ENCODE measurements around the gene LRRC75B. TPM values are rescaled to one million over a fixed set of nuclear protein-coding genes. Genes with fewer than 3 reads are reported as not detected.
"Not testable (repeated sequence)": the region's sequence is repeated elsewhere in the genome, so short reads cannot be mapped to it uniquely, and the experiment has no call there.

LRRC75B gene
- total RNA-seq: 1 to 10 TPM in 1 of 2 experiments, under 1 TPM in 1; 0.93 to 2.1 TPM

GRCh38 chr22:24592851-24593558 is at the start of gene LRRC75B:
LRRC75B (minus strand) TSS chr22:24593073; CDS start chr22:24593039, 34 bp downstream.
- peaks cover 6% of the 10 kb centered on the region for H3K4me1 Mint-ChIP-seq
- no peak within 1 kb of the TSS for H3K27ac Mint-ChIP-seq
- H3K36me3 Mint-ChIP-seq (ENCODE audit: low read depth): no peaks in the 10 kb centered on the region
- ChIA-PET CTCF (no interaction called here), POLR2A (interaction anchor here (1.1 to 1.4 kb wide), 2 partner anchors 8 to 38 kb away, joined by 4 to 5 read pairs; partner anchors contain the start of gene GUCD1)
- peak within 1 kb of the TSS; percentile 77 for H3K4me3 Mint-ChIP-seq
- H3K9me3 Mint-ChIP-seq: no peaks in the 10 kb centered on the region
- DNase-seq: peak; percentile 51
- H3K27me3 Mint-ChIP-seq: peaks cover 4% of the 10 kb centered on the region

- POLR2A ChIA-PET; H3K9me3 Mint-ChIP-seq; H3K4me1 Mint-ChIP-seq; DNase-seq; H3K27me3 Mint-ChIP-seq; H3K36me3 Mint-ChIP-seq (ENCODE audit: low read depth); H3K27ac Mint-ChIP-seq; H3K4me3 Mint-ChIP-seq: not testable (repeated sequence)
- CTCF ChIA-PET: interaction anchor here (0.7 kb wide), 1 partner anchor 57 kb away, joined by 5 read pairs; no protein-coding TSS in a partner anchor
These were observed 49.4 kb upstream of the LRRC75B start for GRCh38 chr22:24642307-24642706.

- H3K4me3 Mint-ChIP-seq; DNase-seq; H3K36me3 Mint-ChIP-seq (ENCODE audit: low read depth); H3K27me3 Mint-ChIP-seq; H3K27ac Mint-ChIP-seq; H3K9me3 Mint-ChIP-seq; CTCF ChIA-PET; POLR2A ChIA-PET: not testable (repeated sequence)
- H3K4me1 Mint-ChIP-seq: peaks cover 21% of the 10 kb centered on the region
These were observed 43.6 kb upstream of the LRRC75B start for GRCh38 chr22:24636513-24636912.

- H3K27ac Mint-ChIP-seq; H3K9me3 Mint-ChIP-seq; H3K4me3 Mint-ChIP-seq; H3K27me3 Mint-ChIP-seq; H3K36me3 Mint-ChIP-seq (ENCODE audit: low read depth): not testable (repeated sequence)
- CTCF ChIA-PET: interaction anchor here (0.6 to 1.0 kb wide), 2 partner anchors 75 to 80 kb away, joined by 3 read pairs; partner anchors contain the start of gene GUCD1
- H3K4me1 Mint-ChIP-seq: peaks cover 21% of the 10 kb centered on the region
- peak; percentile 33 for DNase-seq
- POLR2A ChIA-PET: interaction anchor here (0.7 kb wide), 1 partner anchor 175 kb away, joined by 3 read pairs; no protein-coding TSS in a partner anchor
These were observed 42.0 kb upstream of the LRRC75B start for GRCh38 chr22:24634776-24635389.

GRCh38 chr22:24633231-24634023 is 40.6 kb upstream of the LRRC75B start:
- H3K27me3 Mint-ChIP-seq; CTCF ChIA-PET; H3K27ac Mint-ChIP-seq; H3K4me3 Mint-ChIP-seq; H3K36me3 Mint-ChIP-seq (ENCODE audit: low read depth); DNase-seq; POLR2A ChIA-PET; H3K9me3 Mint-ChIP-seq: not testable (repeated sequence)
- H3K4me1 Mint-ChIP-seq: peaks cover 21% of the 10 kb centered on the region

- H3K36me3 Mint-ChIP-seq (ENCODE audit: low read depth); POLR2A ChIA-PET; CTCF ChIA-PET: not testable (repeated sequence)
These were observed 39.8 kb upstream of the LRRC75B start for GRCh38 chr22:24632642-24633041.

GRCh38 chr22:24631430-24632122 is 38.7 kb upstream of the LRRC75B start:
- H3K27me3 Mint-ChIP-seq; POLR2A ChIA-PET; H3K9me3 Mint-ChIP-seq; DNase-seq; H3K4me3 Mint-ChIP-seq; H3K36me3 Mint-ChIP-seq (ENCODE audit: low read depth); H3K27ac Mint-ChIP-seq; CTCF ChIA-PET: not testable (repeated sequence)
- H3K4me1 Mint-ChIP-seq: peaks cover 19% of the 10 kb centered on the region

More at GRCh38 chr22:24632642-24633041, 39.8 kb upstream of the LRRC75B start:
- not testable (repeated sequence) for DNase-seq, H3K9me3 Mint-ChIP-seq, H3K27me3 Mint-ChIP-seq, H3K27ac Mint-ChIP-seq, H3K4me3 Mint-ChIP-seq
- H3K4me1 Mint-ChIP-seq: peaks cover 21% of the 10 kb centered on the region

GRCh38 chr22:24630812-24631427 is 38.0 kb upstream of the LRRC75B start:
- peaks cover 16% of the 10 kb centered on the region for H3K4me1 Mint-ChIP-seq
- H3K9me3 Mint-ChIP-seq; H3K4me3 Mint-ChIP-seq; CTCF ChIA-PET; H3K27ac Mint-ChIP-seq; H3K27me3 Mint-ChIP-seq; DNase-seq; POLR2A ChIA-PET; H3K36me3 Mint-ChIP-seq (ENCODE audit: low read depth): not testable (repeated sequence)

- H3K9me3 Mint-ChIP-seq; H3K27me3 Mint-ChIP-seq; POLR2A ChIA-PET; CTCF ChIA-PET; H3K4me3 Mint-ChIP-seq; H3K4me1 Mint-ChIP-seq; H3K27ac Mint-ChIP-seq; H3K36me3 Mint-ChIP-seq (ENCODE audit: low read depth): not testable (repeated sequence)
- peak; percentile 24 for DNase-seq
These were observed 36.2 kb upstream of the LRRC75B start for GRCh38 chr22:24629069-24629468.

- CTCF ChIA-PET; POLR2A ChIA-PET; H3K4me1 Mint-ChIP-seq; H3K27me3 Mint-ChIP-seq; DNase-seq; H3K9me3 Mint-ChIP-seq; H3K36me3 Mint-ChIP-seq (ENCODE audit: low read depth); H3K27ac Mint-ChIP-seq; H3K4me3 Mint-ChIP-seq: not testable (repeated sequence)
These were observed 35.0 kb upstream of the LRRC75B start for GRCh38 chr22:24627911-24628310.

- CTCF ChIA-PET, H3K9me3 Mint-ChIP-seq, H3K4me3 Mint-ChIP-seq, H3K4me1 Mint-ChIP-seq, POLR2A ChIA-PET, H3K27me3 Mint-ChIP-seq: not testable (repeated sequence)
- DNase-seq: peak; percentile 37
- H3K27ac Mint-ChIP-seq: peak overlapping the region; percentile 57
- H3K36me3 Mint-ChIP-seq (ENCODE audit: low read depth): peaks cover 11% of the 10 kb centered on the region
These were observed 29.7 kb upstream of the LRRC75B start for GRCh38 chr22:24622596-24622995.

GRCh38 chr22:24621244-24621643 is 28.4 kb upstream of the LRRC75B start:
- H3K27me3 Mint-ChIP-seq, H3K4me1 Mint-ChIP-seq, DNase-seq, H3K4me3 Mint-ChIP-seq, H3K9me3 Mint-ChIP-seq, CTCF ChIA-PET, POLR2A ChIA-PET, H3K27ac Mint-ChIP-seq: not testable (repeated sequence)
- H3K36me3 Mint-ChIP-seq (ENCODE audit: low read depth): peaks cover 11% of the 10 kb centered on the region

- CTCF ChIA-PET; H3K9me3 Mint-ChIP-seq; H3K4me3 Mint-ChIP-seq; H3K4me1 Mint-ChIP-seq; H3K36me3 Mint-ChIP-seq (ENCODE audit: low read depth); POLR2A ChIA-PET; DNase-seq; H3K27ac Mint-ChIP-seq; H3K27me3 Mint-ChIP-seq: not testable (repeated sequence)
These were observed 21.9 kb upstream of the LRRC75B start for GRCh38 chr22:24614794-24615193.
